Panc1 (cell line): ENCODE measurements around the gene EXO5. TPM values are rescaled to one million over a fixed set of nuclear protein-coding genes. Genes with fewer than 3 reads are reported as not detected.
"Not testable (repeated sequence)": the region's sequence is repeated elsewhere in the genome, so short reads cannot be mapped to it uniquely, and the experiment has no call there.

Source experiments
- ATAC-seq: fragments of 200-7000 bp; cut with Tn5 transposase; 2 replicates; pipeline ENCODE4 v1.9.1; 2020; ENCODE audit warnings: mild to moderate bottlenecking, moderate library complexity
- BruUV-seq: library from RNA; stranded (reverse); fragments of 400-500 nt; replicated peaks from 2 replicates; lab custom pipeline; 2021; lab: Mats Ljungman, UMichigan
- CTCF ChIA-PET: fragments of 300-600 bp; sonication (Branson Sonifier 250); formaldehyde crosslinking; loops from one replicate; lab custom pipeline; 2022; ENCODE audit warnings: antibody characterized with exemption; lab: Charles Lee
- POLR2A ChIA-PET: fragments of 300-600 bp; sonication (Branson Sonifier 250); formaldehyde crosslinking; loops from one replicate; lab custom pipeline; 2022; ENCODE audit warnings: antibody characterized with exemption; lab: Charles Lee
- DNase-seq: peaks from one replicate; pipeline ENCODE4 v3.0.0-alpha.2; 2010; ENCODE audit warnings: low read depth, low spot score
- H3K27ac ChIP-seq: 2 replicates; pipeline ENCODE4 v1.5.1; 2011; ENCODE audit warnings: mild to moderate bottlenecking, low read length, inconsistent platforms
- H3K27me3 ChIP-seq: fragments of 200-500 bp; sonication (Bioruptor generic); 2 replicates; pipeline ENCODE4 v1.6.0; 2014; ENCODE audit warnings: low read length, inconsistent platforms; ENCODE audit not compliant: control insufficient read depth, insufficient read depth
- H3K36me3 ChIP-seq: fragments of 200-500 bp; sonication (Bioruptor generic); 2 replicates; pipeline ENCODE4 v1.5.1; 2014; ENCODE audit warnings: inconsistent platforms, mild to moderate bottlenecking, low read length, moderate library complexity; ENCODE audit not compliant: control insufficient read depth, insufficient read depth
- H3K4me1 ChIP-seq: 2 replicates; pipeline ENCODE4 v1.5.1; 2011; ENCODE audit warnings: inconsistent platforms, mild to moderate bottlenecking, low read length, moderate library complexity; ENCODE audit not compliant: control insufficient read depth, insufficient read depth
- H3K4me3 ChIP-seq, 2 experiments: 2 replicates each; pipeline ENCODE4 v1.5.1; 2011 to 2012; ENCODE audit warnings: low read depth in 2 of 2, low read length in 2 of 2, mild to moderate bottlenecking in 2 of 2, inconsistent platforms in 1 of 2, moderate library complexity in 1 of 2
- H3K9me3 ChIP-seq: fragments of 200-500 bp; sonication (Bioruptor generic); 2 replicates; pipeline ENCODE4 v1.5.1; 2014; ENCODE audit warnings: low read depth, mild to moderate bottlenecking, inconsistent platforms, low read length, moderate library complexity; ENCODE audit not compliant: control insufficient read depth, insufficient read depth
- POLR2AphosphoS5 ChIP-seq: IDR thresholded peaks from 2 replicates; pipeline ENCODE4 v1.6.1; 2012; ENCODE audit warnings: mild to moderate bottlenecking, low read depth, low read length, moderate library complexity
- SIN3A ChIP-seq: IDR thresholded peaks from 2 replicates; pipeline ENCODE4 v1.6.1; 2012; ENCODE audit warnings: low read depth, mild to moderate bottlenecking, low read length, moderate library complexity, borderline replicate concordance; ENCODE audit not compliant: insufficient read depth
- TCF7L2 ChIP-seq: IDR thresholded peaks from 2 replicates; pipeline ENCODE4 v1.6.1; 2011; ENCODE audit warnings: mild to moderate bottlenecking, low read depth, low read length, inconsistent platforms
- in situ Hi-C: cut with HindIII; loops from 2 replicates; pipeline ENCODE4 v1.10.0; 2016; ENCODE audit warnings: low sequenced_read_pairs, low pct_unique_long_range_greater_than_20kb
- intact Hi-C: fragments of 100-400 bp; cut with micrococcal nuclease; formaldehyde crosslinking; loops from one replicate; pipeline ENCODE4 v1.10.0; 2022; ENCODE audit not compliant: unreplicated experiment
- total RNA-seq: library from RNA; stranded (reverse); gene quantifications from one replicate; pipeline ENCODE4 v1.2.1, GENCODE V29; 2021; ENCODE audit not compliant: unreplicated experiment
- TF ChIP-seq, protein P1 (sequence below), 2 experiments: IDR thresholded peaks; 2 replicates each; pipeline ENCODE4 v1.6.1; 2011 to 2012; ENCODE audit warnings: low read depth in 2 of 2, control low read depth in 1 of 2, low read length in 1 of 2, mild to moderate bottlenecking in 1 of 2, moderate library complexity in 1 of 2; ENCODE audit not compliant: insufficient read depth in 1 of 2
- TF ChIP-seq, protein P2 (sequence below): fragments of 450-650 bp; IDR thresholded peaks from 2 replicates; pipeline ENCODE4 v1.5.1; 2017; ENCODE audit warnings: mild to moderate bottlenecking

EXO5 gene
- total RNA-seq, 1 experiment from 2014 or later: 17.9 TPM

DNA sequence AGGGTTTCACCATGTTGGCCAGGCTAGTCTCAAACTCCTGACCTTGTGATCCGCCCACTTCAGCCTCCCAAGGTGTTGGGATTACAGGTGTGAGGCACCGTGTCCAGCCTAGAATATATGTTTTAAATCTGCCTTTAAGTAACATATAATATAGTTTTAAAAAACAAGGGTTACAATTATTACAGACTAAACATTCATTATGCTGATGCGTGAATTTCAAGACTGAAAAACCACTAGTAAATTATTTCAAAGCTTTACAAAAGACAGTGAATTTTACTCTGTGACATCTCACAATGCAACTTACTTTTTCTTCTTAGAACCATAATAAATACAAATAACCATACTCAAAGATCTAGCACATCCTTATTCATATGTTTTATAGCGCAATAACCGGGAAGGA, 47.6 kb downstream of the EXO5 start:
- H3K9me3 ChIP-seq: no peaks in the 10 kb centered on the region
- H3K36me3 ChIP-seq: no peaks in the 10 kb centered on the region
- TF ChIP-seq, protein P1, sequence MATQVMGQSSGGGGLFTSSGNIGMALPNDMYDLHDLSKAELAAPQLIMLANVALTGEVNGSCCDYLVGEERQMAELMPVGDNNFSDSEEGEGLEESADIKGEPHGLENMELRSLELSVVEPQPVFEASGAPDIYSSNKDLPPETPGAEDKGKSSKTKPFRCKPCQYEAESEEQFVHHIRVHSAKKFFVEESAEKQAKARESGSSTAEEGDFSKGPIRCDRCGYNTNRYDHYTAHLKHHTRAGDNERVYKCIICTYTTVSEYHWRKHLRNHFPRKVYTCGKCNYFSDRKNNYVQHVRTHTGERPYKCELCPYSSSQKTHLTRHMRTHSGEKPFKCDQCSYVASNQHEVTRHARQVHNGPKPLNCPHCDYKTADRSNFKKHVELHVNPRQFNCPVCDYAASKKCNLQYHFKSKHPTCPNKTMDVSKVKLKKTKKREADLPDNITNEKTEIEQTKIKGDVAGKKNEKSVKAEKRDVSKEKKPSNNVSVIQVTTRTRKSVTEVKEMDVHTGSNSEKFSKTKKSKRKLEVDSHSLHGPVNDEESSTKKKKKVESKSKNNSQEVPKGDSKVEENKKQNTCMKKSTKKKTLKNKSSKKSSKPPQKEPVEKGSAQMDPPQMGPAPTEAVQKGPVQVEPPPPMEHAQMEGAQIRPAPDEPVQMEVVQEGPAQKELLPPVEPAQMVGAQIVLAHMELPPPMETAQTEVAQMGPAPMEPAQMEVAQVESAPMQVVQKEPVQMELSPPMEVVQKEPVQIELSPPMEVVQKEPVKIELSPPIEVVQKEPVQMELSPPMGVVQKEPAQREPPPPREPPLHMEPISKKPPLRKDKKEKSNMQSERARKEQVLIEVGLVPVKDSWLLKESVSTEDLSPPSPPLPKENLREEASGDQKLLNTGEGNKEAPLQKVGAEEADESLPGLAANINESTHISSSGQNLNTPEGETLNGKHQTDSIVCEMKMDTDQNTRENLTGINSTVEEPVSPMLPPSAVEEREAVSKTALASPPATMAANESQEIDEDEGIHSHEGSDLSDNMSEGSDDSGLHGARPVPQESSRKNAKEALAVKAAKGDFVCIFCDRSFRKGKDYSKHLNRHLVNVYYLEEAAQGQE (IDR thresholded peaks at IDR 0.05; ENCODE audit: insufficient read depth in 1 of 2, low read depth in 2 of 2, low read length in 1 of 2): no peak
- TF ChIP-seq, protein P2, sequence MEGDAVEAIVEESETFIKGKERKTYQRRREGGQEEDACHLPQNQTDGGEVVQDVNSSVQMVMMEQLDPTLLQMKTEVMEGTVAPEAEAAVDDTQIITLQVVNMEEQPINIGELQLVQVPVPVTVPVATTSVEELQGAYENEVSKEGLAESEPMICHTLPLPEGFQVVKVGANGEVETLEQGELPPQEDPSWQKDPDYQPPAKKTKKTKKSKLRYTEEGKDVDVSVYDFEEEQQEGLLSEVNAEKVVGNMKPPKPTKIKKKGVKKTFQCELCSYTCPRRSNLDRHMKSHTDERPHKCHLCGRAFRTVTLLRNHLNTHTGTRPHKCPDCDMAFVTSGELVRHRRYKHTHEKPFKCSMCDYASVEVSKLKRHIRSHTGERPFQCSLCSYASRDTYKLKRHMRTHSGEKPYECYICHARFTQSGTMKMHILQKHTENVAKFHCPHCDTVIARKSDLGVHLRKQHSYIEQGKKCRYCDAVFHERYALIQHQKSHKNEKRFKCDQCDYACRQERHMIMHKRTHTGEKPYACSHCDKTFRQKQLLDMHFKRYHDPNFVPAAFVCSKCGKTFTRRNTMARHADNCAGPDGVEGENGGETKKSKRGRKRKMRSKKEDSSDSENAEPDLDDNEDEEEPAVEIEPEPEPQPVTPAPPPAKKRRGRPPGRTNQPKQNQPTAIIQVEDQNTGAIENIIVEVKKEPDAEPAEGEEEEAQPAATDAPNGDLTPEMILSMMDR: no peak
- TF ChIP-seq POLR2AphosphoS5 (no peak), SIN3A (no peak), TCF7L2 (no peak)
- no peaks in the 10 kb centered on the region for H3K4me1 ChIP-seq
- DNase-seq: no peak
- in situ Hi-C loops: no loop called here
- intact Hi-C loops: no loop called here
- no peak for ATAC-seq
- H3K4me3 ChIP-seq: no peak overlapping the region
- ChIA-PET POLR2A (no interaction called here), CTCF (no interaction called here)
- no peaks in the 10 kb centered on the region for H3K27me3 ChIP-seq
- no peak overlapping the region for H3K27ac ChIP-seq
- no TSS peak for BruUV-seq

DNA sequence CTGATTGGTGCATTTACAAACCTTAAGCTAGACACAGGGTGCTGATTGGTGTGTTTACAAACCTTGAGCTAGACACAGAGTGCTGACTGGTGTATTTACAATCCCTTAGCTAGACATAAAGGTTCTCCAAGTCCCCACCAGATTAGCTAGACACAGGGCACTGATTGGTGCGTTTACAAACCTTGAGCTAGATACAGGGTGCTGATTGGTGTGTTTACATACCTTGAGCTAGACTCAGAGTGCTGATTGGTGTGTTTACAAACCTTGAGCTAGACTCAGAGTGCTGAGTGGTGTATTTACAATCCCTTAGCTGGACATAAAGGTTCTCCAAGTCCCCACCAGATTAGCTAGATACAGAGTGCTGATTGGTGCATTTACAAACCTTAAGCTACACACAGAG, 49.7 kb downstream of the EXO5 start:
- H3K9me3 ChIP-seq, POLR2A ChIA-PET, H3K4me3 ChIP-seq, H3K4me1 ChIP-seq, H3K27ac ChIP-seq, DNase-seq, H3K36me3 ChIP-seq, BruUV-seq, ATAC-seq, intact Hi-C loops, H3K27me3 ChIP-seq, in situ Hi-C loops: not testable (repeated sequence)
- CTCF ChIA-PET: interaction anchor here (0.6 kb wide), 1 partner anchor 215 kb away, joined by 6 read pairs; no protein-coding TSS in a partner anchor

DNA sequence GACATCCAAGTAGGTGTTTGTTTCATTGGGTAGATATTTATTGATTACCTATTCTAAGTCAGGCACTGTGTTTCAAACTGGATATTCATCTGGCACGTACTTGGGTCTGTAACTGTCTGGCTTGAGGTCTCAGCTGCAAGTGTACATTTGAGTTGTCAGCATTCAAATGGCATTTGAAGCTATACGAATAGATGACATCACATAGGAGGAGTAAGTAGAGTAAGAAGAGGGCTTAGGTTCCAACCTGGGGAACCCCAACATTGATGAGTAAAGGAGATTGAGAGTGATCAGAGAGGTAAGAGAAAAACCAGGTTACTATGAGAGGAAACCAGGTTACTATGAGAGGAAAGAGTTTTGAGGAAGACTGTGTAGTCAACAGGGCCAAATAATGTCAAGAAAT, 53.6 kb downstream of the EXO5 start:
- ChIA-PET CTCF (no interaction called here), POLR2A (no interaction called here)
- in situ Hi-C loops (no loop called here), intact Hi-C loops (no loop called here)
- TF ChIP-seq, protein P2: no peak
- TF ChIP-seq, protein P1 (IDR thresholded peaks at IDR 0.05; ENCODE audit: insufficient read depth in 1 of 2, low read depth in 2 of 2, low read length in 1 of 2): no peak
- TF ChIP-seq SIN3A: no peak
- no peak for TF ChIP-seq POLR2AphosphoS5
- no peak for TF ChIP-seq TCF7L2
- H3K4me3 ChIP-seq: no peak overlapping the region
- ATAC-seq (no peak), DNase-seq (no peak)
- H3K4me1 ChIP-seq: no peaks in the 10 kb centered on the region
- no peaks in the 10 kb centered on the region for H3K9me3 ChIP-seq
- BruUV-seq: no TSS peak
- H3K27me3 ChIP-seq: no peaks in the 10 kb centered on the region
- no peaks in the 10 kb centered on the region for H3K36me3 ChIP-seq
- no peak overlapping the region for H3K27ac ChIP-seq
